GM13976 (cell line): Measurements from ENCODE around the gene ZIC2.

Experiments
- DNase-seq: peaks from one replicate; pipeline ENCODE4 v3.0.0; 2012; ENCODE audit warnings: low spot score
- CTCF ChIP-seq: IDR thresholded peaks from 2 replicates; pipeline ENCODE4 v1.5.1; 2012; ENCODE audit warnings: borderline replicate concordance, mild to moderate bottlenecking; ENCODE audit not compliant: insufficient read depth; ENCODE audit errors: extremely low read depth, missing control alignments, control extremely low read depth
- in situ Hi-C: fragments of 300-500 bp; cut with MboI; formaldehyde crosslinking; loops from one replicate; pipeline ENCODE4 v1.12.0; 2022; ENCODE audit warnings: low sequenced_read_pairs, mixed read lengths, inconsistent platforms; ENCODE audit not compliant: unreplicated experiment

ZIC2 gene

GRCh38 chr13:99991013-99991827 is 9.6 kb downstream of the ZIC2 start:
- in situ Hi-C loops: no loop called here
- no peak for DNase-seq
- TF ChIP-seq CTCF: no peak

- DNase-seq: no peak
- in situ Hi-C loops: no loop called here
Observed at GRCh38 chr13:99991828-99992775, 10.5 kb downstream of the ZIC2 start.

GRCh38 chr13:99992949-99993351 is 11.4 kb downstream of the ZIC2 start:
- in situ Hi-C loops: no loop called here
- DNase-seq: no peak
- TF ChIP-seq CTCF: no peak

More at GRCh38 chr13:99991828-99992775, 10.5 kb downstream of the ZIC2 start:
- no peak for TF ChIP-seq CTCF

- in situ Hi-C loops: no loop called here
- no peak for DNase-seq
- TF ChIP-seq CTCF: no peak
Observed at GRCh38 chr13:99993660-99994637, 12.4 kb downstream of the ZIC2 start.

- TF ChIP-seq CTCF: no peak
- DNase-seq: no peak
- in situ Hi-C loops: no loop called here
Observed at GRCh38 chr13:99994638-99995020, 13.0 kb downstream of the ZIC2 start.
